LNCAP (cell line): ENCODE data around the gene MYO16.
A peak's percentile ranks its signal among the peaks of the same experiment; 100 is the strongest.

Experiments
- CTCF ChIP-seq: fragments of 450-650 bp; IDR thresholded peaks from 2 replicates; pipeline ENCODE4 v1.5.1; 2017; ENCODE audit warnings: mild to moderate bottlenecking

The MYO16 gene

GRCh38 chr13:109136873-109137272 is 507.5 kb downstream of the MYO16 start:
- TF ChIP-seq CTCF: no peak

GRCh38 chr13:109139346-109139745 is 509.9 kb downstream of the MYO16 start:
- TF ChIP-seq CTCF: no peak

GRCh38 chr13:109140054-109140453 is 510.6 kb downstream of the MYO16 start:
- no peak for TF ChIP-seq CTCF

- no peak for TF ChIP-seq CTCF
These were observed 511.3 kb downstream of the MYO16 start for GRCh38 chr13:109140479-109141349.

GRCh38 chr13:109141706-109142105 is 512.3 kb downstream of the MYO16 start:
- no peak for TF ChIP-seq CTCF

- TF ChIP-seq CTCF: no peak
These were observed 515.5 kb downstream of the MYO16 start for GRCh38 chr13:109144693-109145437.

GRCh38 chr13:109145631-109146030 is 516.2 kb downstream of the MYO16 start:
- peak; percentile 74 for TF ChIP-seq CTCF
